Stomach (tissue), 9 donors: Measurements from ENCODE around the gene CSTF2T. TPM values are rescaled to one million over a fixed set of nuclear protein-coding genes. Genes with fewer than 3 reads are reported as not detected.

Experiments used
- DNase-seq, 2 donors: peaks; one replicate each; pipeline versions ENCODE4 v3.0.0 to v3.0.0-alpha.2; 2013 to 2019
- H3K27ac ChIP-seq, 5 donors: fragments of 200-600 bp in 4 of 5; sonication (generic) in 4 of 5; one replicate each; pipeline ENCODE4 v1.5.1; 2013 to 2019; ENCODE audit warnings: mild to moderate bottlenecking in 1 of 5, moderate library complexity in 1 of 5
- H3K27me3 ChIP-seq, 3 donors: fragments of 200-600 bp; sonication (generic); one replicate each; pipeline ENCODE4 v1.5.1; 2017 to 2019; ENCODE audit warnings: mixed run types in 1 of 3
- H3K36me3 ChIP-seq, 4 donors: fragments of 200-600 bp; sonication (generic); 1 replicate in 3 of 4; 2 replicates in 1 of 4; pipeline ENCODE4 v1.5.1; 2016 to 2019
- H3K4me1 ChIP-seq, 4 donors: fragments of 200-600 bp; sonication (generic); one replicate each; pipeline ENCODE4 v1.5.1; 2016 to 2019
- H3K4me3 ChIP-seq, 4 donors: fragments of 200-600 bp; sonication (generic) in 3 of 4; one replicate each; pipeline ENCODE4 v1.5.1; 2016 to 2019; ENCODE audit warnings: mild to moderate bottlenecking in 1 of 4
- H3K9me3 ChIP-seq, 4 donors: fragments of 200-600 bp; sonication (generic); one replicate each; pipeline ENCODE4 v1.5.1; 2016 to 2019
- EP300 ChIP-seq: sonication (generic); formaldehyde crosslinking; IDR thresholded peaks from one replicate; pipeline ENCODE4 v1.6.1; 2017; ENCODE audit warnings: antibody characterized with exemption
- POLR2A ChIP-seq, 4 donors: fragments of 450-650 bp; IDR thresholded peaks; one replicate each; pipeline ENCODE4 v1.6.1; 2016; ENCODE audit warnings: antibody characterized with exemption in 4 of 4, control low read depth in 2 of 4, mild to moderate bottlenecking in 1 of 4, moderate library complexity in 1 of 4
- POLR2AphosphoS5 ChIP-seq, 3 donors: sonication (generic); formaldehyde crosslinking; IDR thresholded peaks; one replicate each; pipeline ENCODE4 v1.6.1; 2016; ENCODE audit warnings: antibody characterized with exemption in 3 of 3
- WGBS, 5 donors: extraction: QIAGEN DNeasy Blood & Tissue Kit in 3 of 5; methylation state at CpG; one replicate each; pipeline versions ENCODE4 v1.1.5 to v1.1.7; 2013 to 2018; 5-methylcytosine and 5-hydroxymethylcytosine counted together
- intact Hi-C: fragments of 100-400 bp; cut with DNase I; formaldehyde crosslinking; loops from one replicate; pipeline ENCODE4 v1.15.1; 2023; ENCODE audit warnings: low total_unique reads
- polyA plus RNA-seq, 3 donors: library from polyadenylated mRNA; stranded (reverse); fragments of 200-250 nt; gene quantifications; one replicate each; pipeline ENCODE4 v1.2.3, GENCODE V29; 2013
- total RNA-seq, 5 donors: library from RNA; depleted of rRNA; stranded (reverse); fragments of >200 nt; gene quantifications; one replicate each; pipeline versions ENCODE4 v1.1.0 to v1.2.3, GENCODE V29; 2014 to 2016
- TF ChIP-seq, protein P1 (sequence below), 7 experiments: fragments of 450-650 bp in 4 of 7; fragments of 200-600 bp in 3 of 7; sonication (generic) in 3 of 7; IDR thresholded peaks; one replicate each; pipeline ENCODE4 v1.5.1; 2016 to 2019; ENCODE audit warnings: antibody characterized with exemption in 7 of 7, control low read depth in 2 of 7, mild to moderate bottlenecking in 1 of 7
- donor health status: healthy with polysubstance abuse.
- donor health status: Bipolar disorder and iron deficiency.
- donor health status: healthy.

Gene CSTF2T
- total and polyA plus RNA-seq, 8 donors = 3.8 to 55.4 (median 8.7) TPM

- no peak for DNase-seq
- Histone ChIP-seq H3K27ac (peak overlapping the region in 4 of 5 donors; percentile 93 to 95 (median 94)), H3K27me3 (no peaks in the 10 kb centered on the region), H3K36me3 (peaks cover 0 to 8% (median 4%) of the 10 kb centered on the region in 4 donors), H3K4me3 (peak overlapping the region; percentile 72 to 89 (median 80)), H3K4me1 (peaks cover 19 to 58% (median 36%) of the 10 kb centered on the region in 4 donors), H3K9me3 (no peaks in the 10 kb centered on the region)
- intact Hi-C loops = no loop called here
- WGBS, 5 donors = 76 to 92% (median 78%) methylated on average over 7 to 8 of the region's 8 CpGs
- TF ChIP-seq EP300 (no peak), POLR2AphosphoS5 (IDR thresholded peaks at IDR 0.05) (no peak), POLR2A (IDR thresholded peaks at IDR 0.05) (no peak)
- TF ChIP-seq, protein P1, sequence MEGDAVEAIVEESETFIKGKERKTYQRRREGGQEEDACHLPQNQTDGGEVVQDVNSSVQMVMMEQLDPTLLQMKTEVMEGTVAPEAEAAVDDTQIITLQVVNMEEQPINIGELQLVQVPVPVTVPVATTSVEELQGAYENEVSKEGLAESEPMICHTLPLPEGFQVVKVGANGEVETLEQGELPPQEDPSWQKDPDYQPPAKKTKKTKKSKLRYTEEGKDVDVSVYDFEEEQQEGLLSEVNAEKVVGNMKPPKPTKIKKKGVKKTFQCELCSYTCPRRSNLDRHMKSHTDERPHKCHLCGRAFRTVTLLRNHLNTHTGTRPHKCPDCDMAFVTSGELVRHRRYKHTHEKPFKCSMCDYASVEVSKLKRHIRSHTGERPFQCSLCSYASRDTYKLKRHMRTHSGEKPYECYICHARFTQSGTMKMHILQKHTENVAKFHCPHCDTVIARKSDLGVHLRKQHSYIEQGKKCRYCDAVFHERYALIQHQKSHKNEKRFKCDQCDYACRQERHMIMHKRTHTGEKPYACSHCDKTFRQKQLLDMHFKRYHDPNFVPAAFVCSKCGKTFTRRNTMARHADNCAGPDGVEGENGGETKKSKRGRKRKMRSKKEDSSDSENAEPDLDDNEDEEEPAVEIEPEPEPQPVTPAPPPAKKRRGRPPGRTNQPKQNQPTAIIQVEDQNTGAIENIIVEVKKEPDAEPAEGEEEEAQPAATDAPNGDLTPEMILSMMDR (IDR thresholded peaks at IDR 0.05) = no peak
These were observed 827 bp downstream of the CSTF2T start for GRCh38 chr10:51698473-51699063.

- peaks cover 0 to 8% (median 4%) of the 10 kb centered on the region in 4 donors for H3K36me3 ChIP-seq
- H3K27me3 ChIP-seq = no peaks in the 10 kb centered on the region
- intact Hi-C loops = no loop called here
- H3K4me1 ChIP-seq = peaks cover 19 to 62% (median 36%) of the 10 kb centered on the region in 4 donors
- H3K27ac ChIP-seq = peak overlapping the region in 1 of 5 donors; percentile 11
- no peak for TF ChIP-seq POLR2A (IDR thresholded peaks at IDR 0.05)
- no peak for TF ChIP-seq EP300
- no peak for TF ChIP-seq POLR2AphosphoS5 (IDR thresholded peaks at IDR 0.05)
- TF ChIP-seq, protein P1 (IDR thresholded peaks at IDR 0.05) = no peak
- H3K9me3 ChIP-seq = no peaks in the 10 kb centered on the region
- 68 to 80% (median 71%) methylated on average over 1 of the region's 1 CpG for WGBS, 5 donors
- no peak overlapping the region for H3K4me3 ChIP-seq
- DNase-seq = no peak
These were observed 3.1 kb downstream of the CSTF2T start for GRCh38 chr10:51696251-51696650.

GRCh38 chr10:51694086-51694768 is 5.2 kb downstream of the CSTF2T start:
- H3K9me3 ChIP-seq = no peaks in the 10 kb centered on the region
- 62 to 75% (median 68%) methylated on average over 5 of the region's 5 CpGs for WGBS, 5 donors
- no peak overlapping the region for H3K27ac ChIP-seq
- no peak for TF ChIP-seq EP300
- no peak for TF ChIP-seq POLR2A (IDR thresholded peaks at IDR 0.05)
- TF ChIP-seq, protein P1 (IDR thresholded peaks at IDR 0.05) = no peak
- no peak for TF ChIP-seq POLR2AphosphoS5 (IDR thresholded peaks at IDR 0.05)
- peaks cover 0 to 8% (median 4%) of the 10 kb centered on the region in 4 donors for H3K36me3 ChIP-seq
- DNase-seq = no peak
- H3K27me3 ChIP-seq = no peaks in the 10 kb centered on the region
- peaks cover 15 to 54% (median 36%) of the 10 kb centered on the region in 4 donors for H3K4me1 ChIP-seq
- intact Hi-C loops = no loop called here
- H3K4me3 ChIP-seq = no peak overlapping the region

GRCh38 chr10:51691135-51691534 is 8.3 kb downstream of the CSTF2T start:
- Histone ChIP-seq H3K4me1 (peaks cover 0 to 26% (median 10%) of the 10 kb centered on the region in 4 donors), H3K36me3 (no peaks in the 10 kb centered on the region), H3K9me3 (no peaks in the 10 kb centered on the region), H3K27ac (peak overlapping the region in 1 of 5 donors; percentile 28), H3K27me3 (no peaks in the 10 kb centered on the region), H3K4me3 (no peak overlapping the region)
- intact Hi-C loops = no loop called here
- DNase-seq = peak; percentile 51 to 57
- 26 to 68% (median 36%) methylated on average over 4 of the region's 4 CpGs for WGBS, 5 donors
- TF ChIP-seq POLR2A (IDR thresholded peaks at IDR 0.05) (no peak), POLR2AphosphoS5 (IDR thresholded peaks at IDR 0.05) (peak in 1 of 3 donors; percentile 10)
